ENCODE measurements around the gene MRNIP.

- peak in 1 of 4 experiments; percentile 58 for TF ChIP-seq CTCF (IDR thresholded peaks at IDR 0.05)
- TF ChIP-seq POLR2A (IDR thresholded peaks at IDR 0.05) = peak; percentile 45 to 63
These were observed at the start of gene MRNIP for GRCh38 chr5:179858586-179859427.

All from gastroesophageal sphincter (tissue), 3 donors.